Measurements from ENCODE around the gene URB1.

The URB1 gene

GRCh38 chr21:32322676-32323075 is 70.1 kb downstream of the URB1 start:
- TF ChIP-seq CTCF (conservative IDR thresholded peaks at IDR 0.05; ENCODE audit: low read length) = no peak
- TF ChIP-seq EZH2phosphoT487 (IDR thresholded peaks at IDR 0.05; ENCODE audit: borderline replicate concordance) = no peak
- Histone ChIP-seq H3K36me3 (ENCODE audit: insufficient read depth, low read length) (peaks cover 32% of the 10 kb centered on the region; the same call in 1 of the 2 replicates), H3K9me2 (replicated peaks; ENCODE audit: low read depth, low read length) (no peaks in the 10 kb centered on the region)

GRCh38 chr21:32322103-32322502 is 70.7 kb downstream of the URB1 start:
- Histone ChIP-seq H2AFZ (ENCODE audit: low read length) (no peak overlapping the region), H3F3A (ENCODE audit: low read depth) (no peaks in the 10 kb centered on the region), H3K4me2 (ENCODE audit: low read depth, low read length, poor library complexity, severe bottlenecking) (no peak overlapping the region), H3K36me3 (ENCODE audit: insufficient read depth, low read length) (peaks cover 32% of the 10 kb centered on the region; the same call in 1 of the 2 replicates), H3K4me1 (ENCODE audit: insufficient read depth, low read length, poor library complexity, severe bottlenecking) (no peaks in the 10 kb centered on the region), H3K27me3 (ENCODE audit: insufficient read depth, low read length, poor library complexity, severe bottlenecking) (no peaks in the 10 kb centered on the region), H3K9me2 (replicated peaks; ENCODE audit: low read depth, low read length) (no peaks in the 10 kb centered on the region), H3K9ac (ENCODE audit: low read depth, low read length, poor library complexity, severe bottlenecking) (no peak overlapping the region), H3K4me3 (ENCODE audit: low read length, poor library complexity, severe bottlenecking) (no peak overlapping the region), H3K9me3 (ENCODE audit: insufficient read depth, low read depth, low read length) (no peaks in the 10 kb centered on the region), H3K79me2 (ENCODE audit: insufficient read depth, low read length) (no peaks in the 10 kb centered on the region), H4K20me1 (ENCODE audit: insufficient read depth, low read length, poor library complexity, severe bottlenecking) (no peaks in the 10 kb centered on the region)
- TF ChIP-seq EZH2phosphoT487 (IDR thresholded peaks at IDR 0.05; ENCODE audit: borderline replicate concordance) (no peak), CTCF (conservative IDR thresholded peaks at IDR 0.05; ENCODE audit: low read length) (no peak)

More at GRCh38 chr21:32322676-32323075, 70.1 kb downstream of the URB1 start:
- no peaks in the 10 kb centered on the region for H3K9me3 ChIP-seq (ENCODE audit: insufficient read depth, low read depth, low read length)
- no peaks in the 10 kb centered on the region for H3K79me2 ChIP-seq (ENCODE audit: insufficient read depth, low read length)
- H4K20me1 ChIP-seq (ENCODE audit: insufficient read depth, low read length, poor library complexity, severe bottlenecking) = no peaks in the 10 kb centered on the region
- no peaks in the 10 kb centered on the region for H3K4me1 ChIP-seq (ENCODE audit: insufficient read depth, low read length, poor library complexity, severe bottlenecking)
- no peak overlapping the region for H3K9ac ChIP-seq (ENCODE audit: low read depth, low read length, poor library complexity, severe bottlenecking)
- no peak overlapping the region for H3K4me3 ChIP-seq (ENCODE audit: low read length, poor library complexity, severe bottlenecking)
- H3K27me3 ChIP-seq (ENCODE audit: insufficient read depth, low read length, poor library complexity, severe bottlenecking) = no peaks in the 10 kb centered on the region
- H3F3A ChIP-seq (ENCODE audit: low read depth) = no peaks in the 10 kb centered on the region
- no peak overlapping the region for H2AFZ ChIP-seq (ENCODE audit: low read length)
- H3K4me2 ChIP-seq (ENCODE audit: low read depth, low read length, poor library complexity, severe bottlenecking) = no peak overlapping the region

GRCh38 chr21:32321480-32321879 is 71.3 kb downstream of the URB1 start:
- Histone ChIP-seq H3K36me3 (ENCODE audit: insufficient read depth, low read length) (peaks cover 32% of the 10 kb centered on the region; the same call in 1 of the 2 replicates), H3K9me2 (replicated peaks; ENCODE audit: low read depth, low read length) (no peaks in the 10 kb centered on the region)

More at GRCh38 chr21:32321480-32321879, 71.3 kb downstream of the URB1 start:
- no peaks in the 10 kb centered on the region for H3K27me3 ChIP-seq (ENCODE audit: insufficient read depth, low read length, poor library complexity, severe bottlenecking)
- TF ChIP-seq EZH2phosphoT487 (IDR thresholded peaks at IDR 0.05; ENCODE audit: borderline replicate concordance) (no peak), CTCF (conservative IDR thresholded peaks at IDR 0.05; ENCODE audit: low read length) (no peak)
- H3K79me2 ChIP-seq (ENCODE audit: insufficient read depth, low read length) = no peaks in the 10 kb centered on the region
- H3K9me3 ChIP-seq (ENCODE audit: insufficient read depth, low read depth, low read length) = no peaks in the 10 kb centered on the region
- no peaks in the 10 kb centered on the region for H3K4me1 ChIP-seq (ENCODE audit: insufficient read depth, low read length, poor library complexity, severe bottlenecking)
- H3K4me3 ChIP-seq (ENCODE audit: low read length, poor library complexity, severe bottlenecking) = no peak overlapping the region
- no peak overlapping the region for H2AFZ ChIP-seq (ENCODE audit: low read length)
- no peaks in the 10 kb centered on the region for H4K20me1 ChIP-seq (ENCODE audit: insufficient read depth, low read length, poor library complexity, severe bottlenecking)
- H3K9ac ChIP-seq (ENCODE audit: low read depth, low read length, poor library complexity, severe bottlenecking) = no peak overlapping the region
- H3F3A ChIP-seq (ENCODE audit: low read depth) = no peaks in the 10 kb centered on the region
- no peak overlapping the region for H3K4me2 ChIP-seq (ENCODE audit: low read depth, low read length, poor library complexity, severe bottlenecking)

Data from Loucy (cell line).